Ovary (tissue), 1 donor: Measurements from ENCODE around the gene CELF2.

Experiments
- EP300 ChIP-seq: sonication (generic); formaldehyde crosslinking; IDR thresholded peaks from one replicate; pipeline ENCODE4 v1.6.1; 2017; ENCODE audit warnings: antibody characterized with exemption
- POLR2A ChIP-seq: fragments of 450-650 bp; IDR thresholded peaks from one replicate; pipeline ENCODE4 v1.6.1; 2017; ENCODE audit warnings: antibody characterized with exemption, mild to moderate bottlenecking, moderate library complexity

DNA sequence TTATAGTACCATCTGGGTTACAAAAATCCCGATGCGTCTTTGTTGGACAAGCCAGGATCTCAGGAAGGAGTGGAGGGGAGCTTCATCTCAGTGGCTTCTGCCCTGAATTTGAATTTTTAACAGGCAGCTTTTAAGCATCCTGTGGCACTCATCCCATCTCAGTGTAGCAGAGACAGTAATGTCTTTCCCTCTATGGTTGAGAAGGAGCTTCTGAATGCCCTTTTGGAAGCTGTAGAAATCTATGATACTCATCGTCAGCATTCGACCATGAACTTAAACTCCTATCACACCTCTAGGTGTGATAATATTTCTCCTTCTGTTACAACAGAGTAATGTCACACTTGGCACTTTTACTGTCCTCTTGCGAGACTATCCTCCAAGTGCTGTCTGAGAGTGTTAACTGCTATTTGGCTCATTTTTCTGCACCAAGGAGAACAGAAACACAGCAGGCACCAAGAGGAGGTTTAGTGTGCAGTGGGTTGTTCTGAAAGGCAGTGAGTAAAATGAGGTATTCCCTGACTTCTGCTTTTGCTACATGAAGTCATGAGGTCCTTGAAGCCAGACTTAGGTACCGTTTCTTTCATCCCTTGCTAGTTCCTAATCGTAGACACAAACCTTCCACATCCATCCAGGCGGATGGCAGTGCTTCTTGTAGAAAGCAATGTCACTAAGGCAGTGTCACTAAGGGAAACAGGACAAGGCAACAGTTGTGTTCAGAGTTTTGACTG lies 177.4 kb downstream of the CELF2 start:
- no peak for TF ChIP-seq POLR2A
- no peak for TF ChIP-seq EP300
